Mucosa of rectum (tissue), 2 donors: Measurements from ENCODE around the gene CYP3A4.
"Not testable (repeated sequence)": the region's sequence is repeated elsewhere in the genome, so short reads cannot be mapped to it uniquely, and the experiment has no call there.

Experiments
- H3K27ac ChIP-seq, 2 donors: one replicate each; pipeline ENCODE4 v1.7.0; 2013; ENCODE audit warnings: inconsistent platforms in 2 of 2, low read depth in 2 of 2, low read length in 2 of 2
- H3K27me3 ChIP-seq, 2 donors: one replicate each; pipeline ENCODE4 v1.7.0; 2013; ENCODE audit warnings: low read length in 2 of 2; ENCODE audit not compliant: control insufficient read depth in 2 of 2, insufficient read depth in 2 of 2
- H3K36me3 ChIP-seq, 2 donors: one replicate each; pipeline ENCODE4 v1.7.0; 2013; ENCODE audit warnings: low read length in 2 of 2; ENCODE audit not compliant: control insufficient read depth in 2 of 2, insufficient read depth in 2 of 2
- H3K4me1 ChIP-seq, 2 donors: one replicate each; pipeline ENCODE4 v1.7.0; 2013; ENCODE audit warnings: low read length in 2 of 2, mild to moderate bottlenecking in 1 of 2; ENCODE audit not compliant: control insufficient read depth in 2 of 2, insufficient read depth in 2 of 2
- H3K4me3 ChIP-seq, 2 donors: one replicate each; pipeline ENCODE4 v1.7.0; 2013; ENCODE audit warnings: low read length in 2 of 2
- H3K9ac ChIP-seq, 2 donors: one replicate each; pipeline ENCODE4 v1.7.0; 2013; ENCODE audit warnings: low read length in 2 of 2, low read depth in 1 of 2, mild to moderate bottlenecking in 1 of 2
- H3K9me3 ChIP-seq, 2 donors: one replicate each; pipeline ENCODE4 v1.7.0; 2013; ENCODE audit warnings: low read length in 2 of 2; ENCODE audit not compliant: control insufficient read depth in 2 of 2
- donor health status: healthy.
- donor health status: Normal muscosa, but diverticular disease.

Gene CYP3A4

DNA sequence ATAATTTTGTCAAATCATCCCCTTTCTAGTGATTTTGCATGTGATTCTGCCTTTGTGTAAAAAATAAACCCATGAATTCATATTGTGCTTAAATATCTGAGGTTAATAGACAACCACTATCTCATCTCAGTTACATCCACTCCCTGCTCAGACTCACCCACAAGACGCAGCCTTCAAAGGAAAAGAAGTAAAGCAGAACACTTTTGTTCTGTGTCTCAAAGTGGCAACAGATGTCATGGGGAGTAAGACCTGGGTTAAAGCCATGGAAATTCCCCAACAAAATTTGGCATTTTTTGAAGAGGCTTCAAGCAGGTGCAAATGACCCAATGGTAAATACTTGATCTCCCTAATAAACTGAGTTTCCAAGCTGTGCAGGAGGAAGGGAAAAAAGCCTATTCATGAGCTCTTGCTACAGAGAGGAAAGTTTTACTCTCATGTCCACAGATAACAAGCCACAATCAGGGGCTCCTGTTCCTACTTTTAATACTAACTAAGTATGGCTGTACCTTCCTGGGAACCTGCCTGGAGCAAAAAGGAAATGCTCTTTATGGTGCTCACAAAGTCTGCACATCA lies 53.7 kb downstream of the CYP3A4 start:
- Histone ChIP-seq H3K9ac (no peak overlapping the region), H3K36me3 (no peaks in the 10 kb centered on the region), H3K9me3 (no peaks in the 10 kb centered on the region), H3K27me3 (no peaks in the 10 kb centered on the region), H3K4me1 (no peaks in the 10 kb centered on the region), H3K4me3 (no peak overlapping the region), H3K27ac (no peak overlapping the region)

DNA sequence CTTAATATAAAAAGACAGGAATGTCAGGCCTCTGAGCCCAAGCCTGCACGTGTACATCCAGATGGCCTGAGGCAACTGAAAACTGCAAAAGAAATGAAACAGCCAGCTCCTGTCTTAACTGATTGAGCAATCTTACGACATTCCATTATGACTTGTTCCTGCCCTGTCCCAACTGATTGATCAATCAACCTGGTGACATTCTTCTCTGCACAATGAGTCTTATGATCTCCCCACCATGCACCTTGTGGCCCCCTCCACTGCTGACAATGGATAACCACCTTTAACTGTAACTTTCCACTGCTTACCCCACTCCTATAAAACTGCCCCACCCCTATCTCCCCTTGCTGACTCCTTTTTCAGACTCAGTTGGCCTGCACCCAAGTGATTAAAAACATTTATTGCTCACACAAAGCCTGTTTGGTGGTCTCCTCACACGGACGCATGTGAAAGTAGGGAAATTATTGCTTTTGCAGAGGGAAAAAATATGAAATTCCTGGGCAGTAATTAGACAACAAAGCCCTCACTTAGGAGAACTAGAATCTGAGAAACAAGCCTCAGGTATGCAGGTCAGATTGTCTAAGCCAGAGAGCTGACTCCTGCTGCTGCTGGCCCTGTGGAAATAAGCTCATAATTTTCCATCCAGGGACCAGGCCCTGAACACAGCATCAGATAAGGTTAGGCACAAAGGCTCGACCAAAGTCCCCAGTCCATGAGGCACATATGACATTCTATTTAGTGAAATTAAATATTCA lies 54.3 kb downstream of the CYP3A4 start:
- no peaks in the 10 kb centered on the region for H3K36me3 ChIP-seq
- H3K9me3 ChIP-seq: no peaks in the 10 kb centered on the region
- H3K4me1 ChIP-seq: no peaks in the 10 kb centered on the region
- H3K4me3 ChIP-seq: no peak overlapping the region
- H3K27me3 ChIP-seq: no peaks in the 10 kb centered on the region
- no peak overlapping the region for H3K27ac ChIP-seq
- no peak overlapping the region for H3K9ac ChIP-seq

DNA sequence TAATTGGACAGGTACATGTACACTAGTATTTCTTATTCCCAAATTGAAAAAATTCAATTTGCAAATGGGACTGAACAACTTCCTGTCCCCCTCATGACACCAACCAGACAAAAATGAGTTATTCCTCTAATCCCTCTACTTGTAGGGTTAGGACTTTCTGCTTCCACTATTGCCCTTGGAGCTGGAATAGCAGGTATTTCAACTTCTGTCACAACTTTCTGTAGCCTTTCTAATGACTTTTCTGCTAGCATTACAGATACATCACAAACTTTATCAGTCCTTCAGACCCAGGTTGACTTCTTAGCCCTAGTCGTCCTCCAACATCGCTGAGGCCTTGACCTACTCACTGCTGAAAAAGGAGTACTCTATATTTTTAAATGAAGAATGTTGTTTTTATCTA lies 55.4 kb downstream of the CYP3A4 start:
- no peak overlapping the region for H3K4me3 ChIP-seq
- no peak overlapping the region for H3K9ac ChIP-seq
- H3K36me3 ChIP-seq: no peaks in the 10 kb centered on the region
- H3K4me1 ChIP-seq: no peaks in the 10 kb centered on the region
- no peak overlapping the region for H3K27ac ChIP-seq
- H3K9me3 ChIP-seq: no peaks in the 10 kb centered on the region
- H3K27me3 ChIP-seq: no peaks in the 10 kb centered on the region

DNA sequence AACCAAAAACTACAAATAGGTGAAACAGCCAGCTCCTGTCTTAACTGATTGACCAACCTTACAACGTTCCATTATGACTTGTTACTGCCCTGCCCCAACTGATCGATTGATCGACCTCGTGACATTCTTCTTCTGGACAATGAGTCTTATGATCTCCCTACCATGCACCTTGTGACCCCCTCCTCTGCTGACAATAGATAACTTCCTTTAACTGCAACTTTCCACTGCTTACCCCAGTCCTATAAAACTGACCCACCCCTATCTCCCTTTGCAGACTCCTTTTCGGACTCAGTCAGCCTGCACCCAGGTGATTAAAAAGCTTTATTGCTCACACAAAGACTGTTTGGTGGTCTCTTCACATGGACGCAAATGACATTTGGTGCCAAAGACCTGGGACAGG lies 60.8 kb downstream of the CYP3A4 start:
- not testable (repeated sequence) for H3K9me3 ChIP-seq, H3K27ac ChIP-seq, H3K9ac ChIP-seq, H3K27me3 ChIP-seq, H3K36me3 ChIP-seq, H3K4me1 ChIP-seq, H3K4me3 ChIP-seq

DNA sequence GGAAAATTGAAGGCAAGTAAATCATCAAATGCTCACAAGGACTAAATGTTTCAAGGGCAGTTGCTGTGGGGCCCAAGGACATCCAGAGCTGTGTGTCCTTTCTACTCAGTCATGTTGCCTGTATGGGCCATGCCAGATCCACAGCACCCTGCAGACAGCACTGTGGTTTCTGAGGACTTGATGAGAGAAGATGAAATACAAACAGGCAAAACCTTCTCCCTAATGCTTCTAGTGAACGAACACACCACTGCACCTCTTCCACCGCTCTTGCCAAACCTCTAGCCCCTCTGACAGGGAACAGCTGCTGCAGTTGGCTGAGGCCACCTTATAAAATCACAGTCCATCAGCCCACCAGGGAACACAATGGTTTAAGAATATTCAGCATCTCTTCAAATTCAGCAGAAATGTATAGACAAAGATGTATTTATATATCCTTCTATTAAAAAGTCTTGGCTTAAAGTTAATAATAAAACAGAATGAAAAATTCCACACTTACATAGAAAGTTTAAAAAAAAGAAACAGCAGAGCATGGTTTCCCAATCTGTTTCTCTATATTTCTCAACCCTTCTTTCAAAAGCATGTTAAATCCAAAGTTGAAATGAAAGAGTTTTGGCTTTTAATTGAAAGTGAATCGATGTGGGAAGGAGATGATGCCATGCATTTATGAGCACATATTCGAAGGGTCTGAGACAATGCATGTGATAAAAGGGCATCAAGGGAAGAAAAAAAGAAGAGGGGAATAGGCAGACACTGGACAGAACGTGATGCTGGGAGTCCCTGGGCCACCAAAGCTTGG lies 63.0 kb downstream of the CYP3A4 start:
- Histone ChIP-seq H3K9me3 (no peaks in the 10 kb centered on the region), H3K9ac (no peak overlapping the region), H3K36me3 (no peaks in the 10 kb centered on the region), H3K4me1 (peaks cover 5 to 6% of the 10 kb centered on the region in 2 donors), H3K27me3 (no peaks in the 10 kb centered on the region), H3K27ac (peak overlapping the region; percentile 65 to 73), H3K4me3 (no peak overlapping the region)

DNA sequence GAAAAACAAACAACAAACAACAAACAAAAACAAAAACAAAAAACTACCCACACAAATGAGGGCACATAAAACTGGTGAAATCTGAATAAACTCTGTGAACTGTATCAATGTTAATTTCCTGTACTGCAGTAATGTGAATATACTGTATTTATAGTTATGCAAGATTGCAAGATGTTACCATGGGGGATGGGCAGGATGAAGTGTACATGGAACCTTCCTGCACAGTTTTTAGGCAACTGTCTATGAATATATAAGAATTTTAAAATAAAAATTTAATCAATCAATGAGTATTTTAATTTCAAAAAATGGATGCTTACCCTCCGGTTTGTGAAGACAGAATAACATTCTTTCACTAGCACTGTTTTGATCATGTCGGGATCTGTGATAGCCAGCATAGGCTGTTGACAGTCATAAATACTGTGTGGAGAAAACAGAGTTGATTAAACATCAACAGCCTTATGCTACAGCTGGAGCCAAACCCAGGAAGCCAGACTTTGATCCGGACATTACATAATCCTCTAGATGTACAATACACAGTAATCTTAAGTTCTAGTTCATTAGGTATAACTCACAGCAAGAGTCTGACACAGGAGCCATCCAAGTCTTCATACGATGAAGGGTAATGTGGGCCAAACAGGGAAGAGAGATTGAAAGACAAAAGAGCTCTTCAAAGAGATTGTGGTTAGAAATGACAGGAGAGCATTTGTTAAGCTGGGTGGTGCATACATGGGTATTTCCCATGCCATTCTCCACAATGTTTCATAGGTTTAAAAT lies 63.8 kb downstream of the CYP3A4 start:
- no peaks in the 10 kb centered on the region for H3K36me3 ChIP-seq
- H3K9me3 ChIP-seq: no peaks in the 10 kb centered on the region
- H3K9ac ChIP-seq: peak overlapping the region in 1 of 2 donors; percentile 17
- H3K4me3 ChIP-seq: no peak overlapping the region
- H3K27ac ChIP-seq: peak overlapping the region; percentile 65 to 73
- H3K4me1 ChIP-seq: peaks cover 5 to 6% of the 10 kb centered on the region in 2 donors
- no peaks in the 10 kb centered on the region for H3K27me3 ChIP-seq

DNA sequence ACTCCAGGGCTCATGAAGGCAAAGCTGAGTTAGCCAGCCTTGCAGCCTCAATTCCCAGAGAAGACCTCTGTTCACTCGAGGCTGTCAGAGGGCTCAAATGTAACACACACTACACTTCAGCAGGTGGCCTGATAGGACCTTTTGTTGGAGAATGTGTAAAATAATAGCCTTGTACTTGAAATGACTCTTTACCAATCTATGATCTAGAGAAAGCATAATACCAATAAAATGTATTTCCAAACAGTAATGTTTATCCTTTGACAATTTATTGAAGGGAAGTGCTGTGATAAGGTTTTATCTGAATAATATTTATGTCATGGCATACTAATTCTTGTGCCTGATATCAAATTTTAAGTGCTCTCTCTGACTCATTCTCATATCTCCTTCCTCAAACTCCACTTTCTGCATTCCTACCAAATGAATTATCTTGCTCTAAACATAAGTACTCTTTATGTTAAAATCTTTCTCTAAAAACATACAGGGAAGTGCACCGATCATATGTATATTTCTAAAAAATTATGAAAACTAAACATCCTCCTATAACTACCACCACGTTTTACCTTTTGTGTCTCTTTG lies 69.9 kb downstream of the CYP3A4 start:
- Histone ChIP-seq H3K27me3 (no peaks in the 10 kb centered on the region), H3K36me3 (no peaks in the 10 kb centered on the region), H3K9me3 (no peaks in the 10 kb centered on the region), H3K4me1 (no peaks in the 10 kb centered on the region), H3K27ac (no peak overlapping the region), H3K4me3 (no peak overlapping the region), H3K9ac (no peak overlapping the region)

DNA sequence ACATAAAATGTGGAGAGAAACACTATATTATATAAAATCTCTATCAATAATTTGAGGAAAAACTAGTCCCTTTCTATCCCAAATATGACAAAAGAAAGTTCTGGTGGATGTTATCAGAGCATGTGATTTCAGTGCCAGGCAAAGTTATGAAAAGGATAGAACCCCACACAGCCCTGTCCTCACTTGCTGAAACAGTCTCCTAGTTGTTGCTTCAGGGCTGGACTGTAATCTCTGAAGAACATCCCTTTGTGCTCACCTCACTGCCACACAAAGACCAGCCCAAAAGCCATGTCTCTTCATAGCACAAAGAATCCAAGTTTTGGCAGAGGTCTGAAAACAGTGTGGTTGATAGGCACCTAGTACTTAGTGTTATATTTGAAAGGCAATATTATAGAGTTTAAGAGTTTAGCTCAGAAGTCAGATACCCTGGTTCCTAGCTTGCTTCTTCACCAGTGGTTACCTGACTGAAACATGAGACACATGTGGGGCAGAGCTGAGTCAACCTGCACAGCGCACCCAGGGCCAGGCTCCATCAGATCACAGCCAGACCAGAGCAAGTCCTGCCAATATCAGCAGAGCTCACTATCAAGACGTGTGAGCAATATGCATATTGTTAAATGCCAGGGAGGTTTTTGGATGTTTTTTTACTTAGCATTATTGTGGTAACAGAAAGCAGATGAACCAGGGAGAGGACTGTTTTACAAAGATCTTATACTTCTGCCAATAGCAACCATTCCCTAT lies 74.0 kb downstream of the CYP3A4 start:
- Histone ChIP-seq H3K36me3 (no peaks in the 10 kb centered on the region), H3K9me3 (no peaks in the 10 kb centered on the region), H3K4me1 (no peaks in the 10 kb centered on the region), H3K27me3 (no peaks in the 10 kb centered on the region), H3K27ac (no peak overlapping the region), H3K4me3 (no peak overlapping the region), H3K9ac (no peak overlapping the region)

DNA sequence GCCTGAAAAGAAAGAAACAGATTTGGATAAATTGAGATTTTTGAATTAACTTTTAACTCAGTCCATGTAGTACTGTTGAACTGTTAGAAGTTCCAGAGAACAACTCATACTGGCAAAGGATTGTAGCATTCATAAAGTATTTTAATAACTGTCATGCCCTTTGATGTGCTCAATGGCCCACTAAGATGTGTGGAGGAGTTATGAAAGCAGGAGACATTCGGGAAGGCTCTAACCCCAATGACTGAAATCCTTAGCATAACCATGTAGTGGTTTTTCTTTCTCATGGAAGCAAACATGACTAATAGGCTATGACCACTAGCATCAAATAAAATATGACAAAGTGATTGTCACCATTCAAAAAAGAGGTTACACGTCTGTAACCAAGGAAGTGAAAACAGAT lies 74.7 kb downstream of the CYP3A4 start:
- no peaks in the 10 kb centered on the region for H3K9me3 ChIP-seq
- H3K4me3 ChIP-seq: no peak overlapping the region
- no peaks in the 10 kb centered on the region for H3K36me3 ChIP-seq
- H3K9ac ChIP-seq: no peak overlapping the region
- no peak overlapping the region for H3K27ac ChIP-seq
- H3K27me3 ChIP-seq: no peaks in the 10 kb centered on the region
- H3K4me1 ChIP-seq: no peaks in the 10 kb centered on the region
